Measurements from ENCODE around the gene CHSY1.
"Not testable (repeated sequence)": the region's sequence is repeated elsewhere in the genome, so short reads cannot be mapped to it uniquely, and the experiment has no call there.

Gene CHSY1

GRCh38 chr15:101251830-101252820 is at the start of gene CHSY1:
Gene CHSY1, minus strand, starts transcription at chr15:101252048. Its CDS starts 592 bp downstream, at chr15:101251456.
- DNase-seq = peak; percentile 79

GRCh38 chr15:101296418-101297405 is 44.9 kb upstream of the CHSY1 start:
- no peak for DNase-seq

- no peak for DNase-seq
Observed at GRCh38 chr15:101295607-101296161, 43.8 kb upstream of the CHSY1 start.

GRCh38 chr15:101294731-101295606 is 43.1 kb upstream of the CHSY1 start, which contains the start of gene SNRPA1:
Gene SNRPA1, minus strand, starts transcription at chr15:101295248. Its CDS starts 70 bp downstream, at chr15:101295178.
- peak; percentile 96 for DNase-seq

- no peak for DNase-seq
Observed at GRCh38 chr15:101293122-101293521, 41.3 kb upstream of the CHSY1 start.

- no peak for DNase-seq
Observed at GRCh38 chr15:101288905-101289513, 37.2 kb upstream of the CHSY1 start.

GRCh38 chr15:101287342-101287741 is 35.5 kb upstream of the CHSY1 start:
- not testable (repeated sequence) for DNase-seq

- DNase-seq = no peak
Observed at GRCh38 chr15:101286471-101287114, 34.7 kb upstream of the CHSY1 start.

GRCh38 chr15:101283931-101284330 is 32.1 kb upstream of the CHSY1 start:
- DNase-seq = no peak

GRCh38 chr15:101280007-101280406 is 28.2 kb upstream of the CHSY1 start:
- no peak for DNase-seq

GRCh38 chr15:101277943-101278564 is 26.2 kb upstream of the CHSY1 start:
- DNase-seq = no peak

GRCh38 chr15:101277038-101277822 is 25.4 kb upstream of the CHSY1 start, which contains the start of gene SELENOS:
Gene SELENOS, minus strand, starts transcription at chr15:101277485. Its CDS starts 68 bp downstream, at chr15:101277417.
- peak; percentile 84 for DNase-seq

GRCh38 chr15:101276501-101277037 is 24.7 kb upstream of the CHSY1 start:
- DNase-seq = peak; percentile 14

GRCh38 chr15:101275018-101275417 is 23.2 kb upstream of the CHSY1 start:
- no peak for DNase-seq

GRCh38 chr15:101273534-101273933 is 21.7 kb upstream of the CHSY1 start:
- no peak for DNase-seq

- no peak for DNase-seq
Observed at GRCh38 chr15:101272584-101272983, 20.7 kb upstream of the CHSY1 start.

GRCh38 chr15:101269479-101270223 is 17.8 kb upstream of the CHSY1 start:
- DNase-seq = no peak

Measured in stimulated activated naive CD4-positive, alpha-beta T cell treated with Interleukin-2 at 50 U/mL for 16 hours (primary cell).